ENCODE data around the gene OVCA2. TPM values are rescaled to one million over a fixed set of nuclear protein-coding genes. Genes with fewer than 3 reads are reported as not detected.

OVCA2 gene
- total RNA-seq, 4 donors from 2014 or later = 5.4 to 73.3 (median 36.9) TPM

- Histone ChIP-seq H3K9me3 (no peaks in the 10 kb centered on the region), H3K4me1 (peaks cover 7 to 15% (median 11%) of the 10 kb centered on the region in 4 donors), H3K4me3 (no peak overlapping the region), H3K27ac (no peak overlapping the region), H3K36me3 (peaks cover 0 to 9% (median 0%) of the 10 kb centered on the region in 4 donors), H3K27me3 (no peaks in the 10 kb centered on the region)
- in situ Hi-C loops (cut with MboI; ENCODE audit: low pct_ligation_motif_present in 1 of 4, low pct_unique_long_range_greater_than_20kb in 1 of 4, low sequenced_read_pairs in 3 of 4) (loop anchor here in 3 of 4 donors (25.0 kb wide), 3 partner anchors 323 to 373 kb away; partner anchors contain the start of genes PRPF8 (in 1 of the 3), TLCD2 (in 1 of the 3) and WDR81 (in 1 of the 3)), intact Hi-C loops (cut with DNase I; ENCODE audit: low total_unique reads) (no loop called here)
- DNase-seq = no peak
- TF ChIP-seq CTCF (IDR thresholded peaks at IDR 0.05) (no peak), POLR2AphosphoS5 (IDR thresholded peaks at IDR 0.05) (no peak), EP300 (IDR thresholded peaks at IDR 0.05; ENCODE audit: low read depth) (no peak), POLR2A (IDR thresholded peaks at IDR 0.05) (no peak)
- WGBS, 2 donors (ENCODE audit: low coverage in 1 of 2) = 59% methylated on average over 8 of the region's 9 CpGs; no CpG with 5 or more reads in 1 of the 2 donors
Observed at GRCh38 chr17:2034806-2035540, 6.8 kb upstream of the OVCA2 start.

- no peaks in the 10 kb centered on the region for H3K9me3 ChIP-seq
- no peak overlapping the region for H3K27ac ChIP-seq
- no peaks in the 10 kb centered on the region for H3K27me3 ChIP-seq
- DNase-seq = no peak
- H3K4me1 ChIP-seq = peaks cover 5 to 12% (median 9%) of the 10 kb centered on the region in 4 donors
- peaks cover 0 to 9% (median 0%) of the 10 kb centered on the region in 4 donors for H3K36me3 ChIP-seq
- no peak overlapping the region for H3K4me3 ChIP-seq
- no peak for TF ChIP-seq POLR2A (IDR thresholded peaks at IDR 0.05)
- TF ChIP-seq CTCF (IDR thresholded peaks at IDR 0.05) = no peak
- TF ChIP-seq EP300 (IDR thresholded peaks at IDR 0.05; ENCODE audit: low read depth) = no peak
- TF ChIP-seq POLR2AphosphoS5 (IDR thresholded peaks at IDR 0.05) = no peak
- 92% methylated on average over 29 of the region's 29 CpGs; no CpG with 5 or more reads in 1 of the 2 donors for whole genome bisulfite sequencing, 2 donors (ENCODE audit: low coverage in 1 of 2)
- in situ Hi-C loops (cut with MboI; ENCODE audit: low pct_ligation_motif_present in 1 of 4, low pct_unique_long_range_greater_than_20kb in 1 of 4, low sequenced_read_pairs in 3 of 4) = loop anchor here in 3 of 4 donors (25.0 kb wide), 3 partner anchors 324 to 374 kb away; partner anchors contain the start of genes PRPF8 (in 1 of the 3), TLCD2 (in 1 of the 3) and WDR81 (in 1 of the 3)
- intact Hi-C loops (cut with DNase I; ENCODE audit: low total_unique reads) = no loop called here
Observed at GRCh38 chr17:2035541-2036488, 6.0 kb upstream of the OVCA2 start.

DNA sequence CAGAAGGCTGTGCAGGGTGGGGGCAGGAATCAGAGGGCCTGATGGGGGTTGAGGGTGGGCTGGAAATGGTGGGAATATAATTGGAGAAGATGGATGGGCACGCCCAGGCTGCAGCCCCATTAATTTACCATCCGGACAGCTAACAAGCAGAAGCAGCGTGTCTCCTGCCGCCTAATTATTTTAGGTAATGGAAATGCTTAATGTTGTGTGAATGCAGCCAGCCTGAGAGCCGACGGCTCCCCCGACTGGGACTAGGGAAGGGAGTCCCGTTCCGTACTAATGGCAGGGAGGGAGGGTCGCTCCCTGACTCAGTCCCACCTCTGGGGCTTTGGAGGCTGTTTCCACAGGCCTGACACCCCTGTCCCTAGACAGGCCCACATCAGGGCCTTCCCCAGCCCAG, 4.7 kb upstream of the OVCA2 start:
- Histone ChIP-seq H3K36me3 (peaks cover 0 to 9% (median 0%) of the 10 kb centered on the region in 4 donors), H3K27me3 (no peaks in the 10 kb centered on the region), H3K9me3 (no peaks in the 10 kb centered on the region), H3K27ac (no peak overlapping the region), H3K4me3 (no peak overlapping the region), H3K4me1 (peaks cover 0 to 7% (median 5%) of the 10 kb centered on the region in 4 donors)
- no peak for DNase-seq
- intact Hi-C loops (cut with DNase I; ENCODE audit: low total_unique reads) = no loop called here
- TF ChIP-seq POLR2AphosphoS5 (IDR thresholded peaks at IDR 0.05) (no peak), POLR2A (IDR thresholded peaks at IDR 0.05) (no peak), EP300 (IDR thresholded peaks at IDR 0.05; ENCODE audit: low read depth) (no peak), CTCF (IDR thresholded peaks at IDR 0.05) (no peak)
- WGBS, 2 donors (ENCODE audit: low coverage in 1 of 2) = 85 to 96% methylated on average over 3 to 10 of the region's 10 CpGs
- in situ Hi-C loops (cut with MboI; ENCODE audit: low pct_ligation_motif_present in 1 of 4, low pct_unique_long_range_greater_than_20kb in 1 of 4, low sequenced_read_pairs in 3 of 4) = loop anchor here in 3 of 4 donors (25.0 kb wide), 3 partner anchors 325 to 375 kb away; partner anchors contain the start of genes PRPF8 (in 1 of the 3), TLCD2 (in 1 of the 3) and WDR81 (in 1 of the 3)

All from transverse colon (tissue), 4 donors.